Smooth muscle cell of the brain vasculature (primary cell): ENCODE measurements around the gene OPN1LW.
"Not testable (repeated sequence)": the region's sequence is repeated elsewhere in the genome, so short reads cannot be mapped to it uniquely, and the experiment has no call there.

ENCODE experiments used
- DNase-seq: peaks from one replicate; pipeline ENCODE4 v3.0.0-alpha.2; 2012; ENCODE audit warnings: low read depth, low spot score

Gene OPN1LW

GRCh38 chrX:154144010-154144409 is at the start of gene OPN1LW:
Gene OPN1LW (plus strand): TSS chrX:154144243. CDS start chrX:154144284, 41 bp downstream.
- not testable (repeated sequence) for DNase-seq

GRCh38 chrX:154094833-154095232 is 49.2 kb upstream of the OPN1LW start:
- no peak for DNase-seq

GRCh38 chrX:154096140-154097002 is 47.7 kb upstream of the OPN1LW start:
- no peak for DNase-seq

GRCh38 chrX:154097003-154097588 is 46.9 kb upstream of the OPN1LW start:
- no peak for DNase-seq

GRCh38 chrX:154097589-154098541 is 46.2 kb upstream of the OPN1LW start, which contains the start of gene MECP2:
Gene MECP2 (minus strand): TSS chrX:154097717.
- peak; percentile 69 for DNase-seq

- no peak for DNase-seq
These were observed 45.5 kb upstream of the OPN1LW start for GRCh38 chrX:154098551-154098950.

- DNase-seq: no peak
These were observed 30.3 kb upstream of the OPN1LW start for GRCh38 chrX:154113729-154114128.

- no peak for DNase-seq
These were observed 29.4 kb upstream of the OPN1LW start for GRCh38 chrX:154114652-154115051.

GRCh38 chrX:154115071-154115470 is 29.0 kb upstream of the OPN1LW start:
- DNase-seq: no peak

- DNase-seq: no peak
These were observed 28.3 kb upstream of the OPN1LW start for GRCh38 chrX:154115750-154116149.

GRCh38 chrX:154116426-154117211 is 27.4 kb upstream of the OPN1LW start:
- DNase-seq: no peak

GRCh38 chrX:154117566-154117965 is 26.5 kb upstream of the OPN1LW start:
- no peak for DNase-seq

- no peak for DNase-seq
These were observed 23.5 kb upstream of the OPN1LW start for GRCh38 chrX:154120567-154120966.

- no peak for DNase-seq
These were observed 22.8 kb upstream of the OPN1LW start for GRCh38 chrX:154121207-154121606.

- DNase-seq: no peak
These were observed 22.1 kb upstream of the OPN1LW start for GRCh38 chrX:154121961-154122360.

- no peak for DNase-seq
These were observed 20.5 kb upstream of the OPN1LW start for GRCh38 chrX:154123241-154124219.

GRCh38 chrX:154125391-154126040 is 18.5 kb upstream of the OPN1LW start:
- DNase-seq: no peak

GRCh38 chrX:154126101-154126500 is 17.9 kb upstream of the OPN1LW start:
- no peak for DNase-seq

GRCh38 chrX:154131955-154132354 is 12.1 kb upstream of the OPN1LW start:
- DNase-seq: no peak
